Spinal cord (tissue), 10 donors: ENCODE measurements around the gene MAP1LC3A. TPM values are rescaled to one million over a fixed set of nuclear protein-coding genes. Genes with fewer than 3 reads are reported as not detected.

Experiments used
- DNase-seq, 6 donors: peaks; one replicate each; pipeline versions ENCODE4 v3.0.0 to v3.0.0-alpha.2; 2013 to 2015; ENCODE audit warnings: low spot score in 6 of 6, low read depth in 4 of 6
- H3K27ac ChIP-seq: one replicate; pipeline ENCODE4 v1.5.1; 2013; ENCODE audit warnings: low read depth, low read length, control low read depth
- H3K27me3 ChIP-seq: one replicate; pipeline ENCODE4 v1.6.1; 2013; ENCODE audit warnings: low read length; ENCODE audit not compliant: control insufficient read depth, insufficient read depth
- H3K36me3 ChIP-seq: one replicate; pipeline ENCODE4 v1.6.1; 2013; ENCODE audit warnings: low read length; ENCODE audit not compliant: control insufficient read depth, insufficient read depth
- H3K4me1 ChIP-seq: one replicate; pipeline ENCODE4 v1.6.1; 2013; ENCODE audit warnings: low read length; ENCODE audit not compliant: control insufficient read depth, insufficient read depth
- H3K4me3 ChIP-seq: one replicate; pipeline ENCODE4 v1.5.1; 2013; ENCODE audit warnings: low read depth, low read length, control low read depth
- H3K9me3 ChIP-seq: one replicate; pipeline ENCODE4 v1.6.1; 2013; ENCODE audit warnings: low read length; ENCODE audit not compliant: control insufficient read depth, insufficient read depth
- WGBS: methylation state at CpG from one replicate; pipeline ENCODE4 v1.1.5; 2013; ENCODE audit warnings: missing lambda C conversion rate; ENCODE audit not compliant: insufficient coverage; 5-methylcytosine and 5-hydroxymethylcytosine counted together
- polyA plus RNA-seq, 2 donors: library from polyadenylated mRNA; unstranded; fragments of 120-200 nt; gene quantifications; one replicate each; pipeline ENCODE4 v1.2.1, GENCODE V29; 2013; ENCODE audit not compliant: insufficient read length in 2 of 2
- total RNA-seq, 2 donors: library from RNA; depleted of rRNA in 1 of 2; stranded (reverse); fragments of 120-200 nt in 1 of 2; fragments of >200 nt in 1 of 2; gene quantifications; one replicate each; pipeline versions ENCODE4 v1.2.3 to v1.2.4, GENCODE V29; 2013 to 2014
- donor health status: healthy.

The MAP1LC3A gene
- total and polyA plus RNA-seq, 4 donors = 61.6 to 307 (median 219) TPM

DNA sequence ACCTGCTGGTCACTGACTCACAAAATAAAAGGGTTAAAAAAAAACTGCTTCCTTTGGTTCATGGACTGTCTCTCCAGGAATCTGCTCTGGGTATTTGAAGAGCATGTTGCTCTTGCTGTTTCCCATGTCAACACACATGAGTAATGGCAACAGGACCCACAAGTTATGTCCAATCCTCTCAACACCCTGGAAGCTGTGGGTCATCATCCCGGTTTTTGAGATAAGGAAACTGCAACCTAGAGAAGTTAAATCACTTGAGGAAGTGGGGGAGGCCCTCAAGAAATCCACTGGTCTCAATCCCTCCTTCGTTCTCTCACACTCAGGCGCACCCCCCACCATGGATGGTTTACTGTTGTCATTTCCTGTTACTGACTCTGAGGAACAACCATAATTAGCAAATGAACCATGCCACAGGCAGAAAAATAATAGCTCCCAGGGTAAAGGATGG is 12.4 kb downstream of the MAP1LC3A start:
- Histone ChIP-seq H3K27ac (no peak overlapping the region), H3K9me3 (no peaks in the 10 kb centered on the region), H3K4me3 (no peak overlapping the region), H3K27me3 (no peaks in the 10 kb centered on the region), H3K4me1 (no peaks in the 10 kb centered on the region), H3K36me3 (peaks cover 59% of the 10 kb centered on the region)
- peak in 1 of 6 donors; percentile 12 for DNase-seq
- WGBS = no CpG with 5 or more reads among the region's 3 CpGs

DNA sequence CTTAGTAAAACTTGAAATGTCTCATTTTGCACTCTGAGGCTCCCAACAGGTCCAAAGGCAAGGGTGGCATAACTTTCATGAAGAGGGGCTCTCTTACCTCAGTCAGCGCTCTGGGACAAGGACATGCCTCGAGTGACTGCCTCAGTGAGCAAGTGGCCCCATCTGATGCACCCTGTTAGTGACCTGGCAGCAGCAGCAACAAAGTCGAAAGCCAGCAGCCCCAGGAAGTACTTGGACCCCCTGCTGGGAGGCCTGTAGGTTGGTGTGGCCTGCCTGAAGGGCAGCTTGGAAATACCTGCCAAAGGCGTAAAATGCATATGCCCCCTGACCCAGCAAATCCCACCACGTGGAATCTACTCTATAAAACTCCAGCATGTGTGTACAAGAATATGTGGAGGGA is 13.2 kb downstream of the MAP1LC3A start:
- Histone ChIP-seq H3K4me3 (no peak overlapping the region), H3K4me1 (no peaks in the 10 kb centered on the region), H3K36me3 (peaks cover 53% of the 10 kb centered on the region), H3K27ac (no peak overlapping the region), H3K9me3 (no peaks in the 10 kb centered on the region), H3K27me3 (no peaks in the 10 kb centered on the region)
- no peak for DNase-seq
- WGBS = 95% methylated on average over 3 of the region's 5 CpGs

DNA sequence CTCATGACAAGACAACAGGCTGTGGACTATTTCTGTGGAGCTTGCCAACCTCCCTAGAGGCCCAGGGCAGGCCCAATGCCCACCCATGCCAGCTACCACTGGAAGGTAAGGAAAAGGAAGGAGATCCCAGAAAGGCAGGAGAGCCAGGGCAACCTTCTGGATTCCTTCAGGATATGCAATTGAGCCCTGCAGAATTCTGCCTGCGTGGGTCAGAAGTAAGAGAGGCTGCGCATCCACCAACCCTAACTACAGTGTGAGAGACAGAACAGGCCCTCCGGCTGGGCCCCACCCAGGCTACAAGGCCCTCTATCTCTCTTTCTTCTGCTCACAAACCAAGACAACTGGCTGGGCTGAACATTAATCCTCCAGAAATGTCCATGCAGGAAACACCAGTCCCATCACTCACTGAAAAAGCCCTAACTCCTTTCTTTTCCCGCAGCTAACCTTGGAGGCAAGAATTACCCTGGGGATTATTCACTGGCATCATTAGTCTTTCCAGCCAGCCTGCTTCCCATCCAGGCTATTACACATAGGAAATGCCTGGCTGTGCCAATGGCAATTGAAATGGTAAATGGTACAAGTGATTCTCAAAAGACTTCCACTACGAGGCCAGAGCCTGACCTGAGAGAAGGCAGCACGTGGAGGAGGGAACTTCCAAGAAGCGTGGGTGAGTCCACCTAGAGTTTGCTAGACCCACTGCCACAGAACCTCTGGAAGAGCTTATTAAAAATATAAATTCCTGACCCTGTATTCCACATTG is 15.2 kb downstream of the MAP1LC3A start:
- no peaks in the 10 kb centered on the region for H3K4me1 ChIP-seq

DNA sequence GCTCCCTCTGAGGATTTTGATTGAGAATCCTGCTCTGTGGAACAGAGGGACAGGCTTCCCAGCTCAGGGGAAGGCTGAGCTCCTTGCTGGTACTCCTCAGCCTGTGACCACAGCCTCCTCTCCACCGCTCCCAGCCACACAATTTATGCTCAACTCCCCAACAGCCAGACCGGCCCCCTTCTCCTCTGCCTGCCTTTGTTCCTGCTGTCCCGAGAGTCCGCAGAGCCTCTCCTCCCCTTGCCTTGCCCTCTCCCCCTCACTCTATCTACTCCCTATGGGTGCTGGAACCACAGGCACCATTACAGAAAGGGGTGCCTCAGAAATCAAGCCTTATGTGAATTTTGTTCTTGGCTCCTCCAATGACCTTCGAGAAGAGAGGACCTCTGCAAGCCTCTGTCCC is 15.9 kb downstream of the MAP1LC3A start:
- 91% methylated on average over 4 of the region's 5 CpGs for WGBS
- Histone ChIP-seq H3K27ac (no peak overlapping the region), H3K4me1 (no peaks in the 10 kb centered on the region), H3K9me3 (no peaks in the 10 kb centered on the region), H3K27me3 (no peaks in the 10 kb centered on the region), H3K36me3 (peaks cover 33% of the 10 kb centered on the region), H3K4me3 (no peak overlapping the region)
- DNase-seq = no peak

More for the DNA sequence above, 15.2 kb downstream of the MAP1LC3A start:
- H3K36me3 ChIP-seq = peaks cover 38% of the 10 kb centered on the region
- no peak overlapping the region for H3K27ac ChIP-seq
- DNase-seq = no peak
- WGBS = 92% methylated on average over 6 of the region's 7 CpGs
- H3K9me3 ChIP-seq = no peaks in the 10 kb centered on the region
- no peak overlapping the region for H3K4me3 ChIP-seq
- H3K27me3 ChIP-seq = no peaks in the 10 kb centered on the region

DNA sequence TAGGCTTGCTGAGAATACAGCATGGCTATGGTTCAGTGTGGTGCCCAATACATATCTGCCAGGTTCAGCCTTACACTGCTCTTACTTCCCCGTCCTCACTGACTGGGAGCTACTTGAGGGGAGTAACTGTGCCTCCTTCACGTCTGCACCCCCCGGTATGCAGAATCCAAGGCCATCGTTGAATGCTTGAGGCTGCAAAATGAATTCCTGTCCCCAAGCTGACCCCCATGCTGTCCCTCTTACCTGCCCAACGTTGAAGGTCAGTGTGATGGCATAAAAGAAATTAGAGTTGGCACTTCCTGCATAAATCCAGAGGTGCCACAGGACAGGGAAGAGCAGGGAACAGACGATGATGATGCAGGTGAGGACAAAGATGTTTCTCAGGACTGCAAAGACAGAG is 16.3 kb downstream of the MAP1LC3A start:
- H3K27ac ChIP-seq = no peak overlapping the region
- H3K36me3 ChIP-seq = peaks cover 34% of the 10 kb centered on the region
- H3K4me1 ChIP-seq = no peaks in the 10 kb centered on the region
- no peak for DNase-seq
- no peaks in the 10 kb centered on the region for H3K27me3 ChIP-seq
- H3K4me3 ChIP-seq = no peak overlapping the region
- H3K9me3 ChIP-seq = no peaks in the 10 kb centered on the region
- WGBS = 97% methylated on average over 3 of the region's 6 CpGs

DNA sequence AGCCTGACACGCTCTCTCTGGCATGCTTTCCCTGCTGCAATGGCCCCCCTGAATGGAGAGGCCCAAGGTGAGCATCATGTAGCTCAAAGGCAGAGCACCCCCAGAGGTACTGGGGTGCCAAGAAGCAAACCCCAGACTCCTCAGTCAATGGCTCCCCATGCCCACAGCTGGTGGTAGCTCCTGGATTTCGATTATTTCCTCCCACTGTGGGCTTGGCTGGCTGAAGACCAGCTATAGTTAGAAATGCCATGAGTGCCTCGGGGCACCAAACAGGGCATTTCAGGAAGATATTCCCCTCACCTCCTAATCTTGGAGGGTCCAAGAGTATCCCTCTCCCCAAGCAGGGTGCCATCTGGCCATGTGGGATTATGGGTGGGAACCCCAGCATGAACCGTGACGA is 16.8 kb downstream of the MAP1LC3A start:
- WGBS = 100% methylated on average over 3 of the region's 5 CpGs
- H3K36me3 ChIP-seq = peaks cover 38% of the 10 kb centered on the region
- DNase-seq = no peak

DNA sequence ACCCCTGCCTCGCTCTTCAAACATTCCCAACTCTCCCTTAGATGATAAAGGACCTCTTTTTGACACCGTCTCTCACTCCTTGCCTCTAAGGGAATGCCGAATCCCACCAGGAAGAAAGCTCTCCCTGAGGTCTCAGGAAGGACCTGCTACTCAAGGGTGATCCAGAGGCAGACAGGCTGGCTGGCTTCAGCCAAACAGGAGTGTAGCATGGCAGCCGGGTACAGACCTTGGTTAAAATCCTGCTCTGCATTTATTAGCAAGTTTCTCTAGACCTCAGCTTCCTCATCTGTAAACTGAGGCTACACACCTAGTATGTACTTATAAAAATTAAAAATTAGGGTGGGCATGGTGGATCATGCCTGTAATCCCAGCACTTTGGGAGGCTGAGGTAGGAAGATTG is 17.2 kb downstream of the MAP1LC3A start:
- no peak overlapping the region for H3K27ac ChIP-seq
- WGBS = 98% methylated on average over 4 of the region's 4 CpGs
- no peaks in the 10 kb centered on the region for H3K27me3 ChIP-seq
- no peak for DNase-seq
- H3K4me1 ChIP-seq = no peaks in the 10 kb centered on the region
- no peaks in the 10 kb centered on the region for H3K9me3 ChIP-seq
- H3K4me3 ChIP-seq = no peak overlapping the region
- peaks cover 43% of the 10 kb centered on the region for H3K36me3 ChIP-seq

More for the DNA sequence above, 16.8 kb downstream of the MAP1LC3A start:
- Histone ChIP-seq H3K9me3 (no peaks in the 10 kb centered on the region), H3K27me3 (no peaks in the 10 kb centered on the region), H3K27ac (no peak overlapping the region), H3K4me3 (no peak overlapping the region), H3K4me1 (no peaks in the 10 kb centered on the region)

DNA sequence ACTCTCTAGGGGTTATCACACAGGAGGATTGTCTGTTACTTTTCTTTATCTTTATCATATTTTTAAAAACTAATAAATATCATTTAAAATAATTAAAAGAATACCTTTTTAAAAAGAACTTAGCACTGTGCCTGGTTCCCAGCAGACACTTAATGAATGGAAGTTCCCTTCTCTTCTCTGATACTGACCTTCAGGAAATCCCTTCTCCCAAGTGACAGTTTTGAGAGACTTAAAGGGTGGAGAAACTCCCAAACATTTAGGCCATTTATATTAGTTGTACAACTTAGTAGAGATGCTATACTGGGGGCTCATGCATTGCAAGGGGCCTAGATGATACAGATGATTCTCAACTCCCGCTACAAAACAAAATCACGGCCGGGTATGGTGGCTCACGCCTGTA is 18.5 kb downstream of the MAP1LC3A start:
- Histone ChIP-seq H3K4me1 (peaks cover 9% of the 10 kb centered on the region), H3K27ac (no peak overlapping the region), H3K36me3 (peaks cover 42% of the 10 kb centered on the region), H3K27me3 (no peaks in the 10 kb centered on the region), H3K9me3 (no peaks in the 10 kb centered on the region), H3K4me3 (no peak overlapping the region)
- WGBS = 100% methylated on average over 3 of the region's 4 CpGs
- DNase-seq = no peak

DNA sequence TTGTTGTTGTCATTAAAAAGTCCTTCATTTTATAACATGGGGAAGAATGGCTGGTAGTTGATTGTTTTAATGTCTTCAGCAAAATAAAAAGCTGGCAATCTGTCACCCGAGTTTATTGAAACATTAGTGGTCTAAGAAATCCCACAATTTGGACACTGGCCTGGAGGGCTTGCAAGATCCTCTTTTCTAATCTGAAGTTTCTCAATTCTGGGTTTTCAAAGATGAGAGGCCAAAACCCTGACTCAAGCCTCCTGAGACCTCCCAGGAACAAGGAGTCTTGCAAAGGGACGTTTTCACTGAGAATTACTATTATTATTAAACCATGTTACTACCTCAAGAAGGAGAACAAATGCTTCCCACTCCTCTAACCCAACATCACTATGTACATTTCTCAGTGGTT is 19.5 kb downstream of the MAP1LC3A start:
- no peaks in the 10 kb centered on the region for H3K9me3 ChIP-seq
- H3K4me1 ChIP-seq = peaks cover 9% of the 10 kb centered on the region
- H3K4me3 ChIP-seq = no peak overlapping the region
- H3K27ac ChIP-seq = no peak overlapping the region
- WGBS = 87% methylated on average over 2 of the region's 2 CpGs
- no peaks in the 10 kb centered on the region for H3K27me3 ChIP-seq
- no peak for DNase-seq
- H3K36me3 ChIP-seq = peaks cover 45% of the 10 kb centered on the region

DNA sequence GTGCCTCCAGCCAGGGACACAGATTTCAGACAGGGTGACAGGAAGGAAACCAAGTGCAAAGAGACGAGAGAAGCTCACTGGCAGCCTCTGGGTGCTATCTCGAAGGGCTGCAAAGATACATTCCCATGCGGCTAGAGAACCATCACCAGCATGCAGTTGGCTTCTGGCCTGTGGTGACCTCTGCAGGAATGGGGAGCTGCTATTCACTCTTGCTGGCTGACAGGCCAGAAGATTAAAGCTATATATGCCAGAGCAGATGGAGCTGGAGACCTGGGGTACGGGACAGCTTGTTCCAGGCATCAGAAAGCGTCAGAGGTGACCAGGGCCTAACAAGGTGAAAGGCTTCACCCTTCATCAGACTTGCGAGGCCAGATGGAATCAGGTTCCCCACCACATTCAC is 20.0 kb downstream of the MAP1LC3A start:
- no peak overlapping the region for H3K4me3 ChIP-seq
- H3K36me3 ChIP-seq = peaks cover 48% of the 10 kb centered on the region
- H3K27me3 ChIP-seq = no peaks in the 10 kb centered on the region
- no peaks in the 10 kb centered on the region for H3K9me3 ChIP-seq
- WGBS = 94% methylated on average over 6 of the region's 6 CpGs
- no peak overlapping the region for H3K27ac ChIP-seq
- DNase-seq = no peak
- peaks cover 9% of the 10 kb centered on the region for H3K4me1 ChIP-seq
